OCI-LY3 (cell line): Measurements from ENCODE around the gene LPP.
A peak's percentile ranks its signal among the peaks of the same experiment; 100 is the strongest.

ENCODE experiments used
- H2AFZ ChIP-seq: fragments of 200-600, 300-600 bp; shearing (Covaris generic); 2 replicates; pipeline ENCODE4 v1.6.0; 2014; ENCODE audit warnings: antibody characterized with exemption, low read depth, low read length
- H3K27ac ChIP-seq: fragments of 200-600, 300-600 bp; sonication (generic); 2 replicates; pipeline ENCODE4 v1.5.1; 2014; ENCODE audit warnings: mild to moderate bottlenecking, low read length, moderate library complexity, mixed read lengths
- H3K27me3 ChIP-seq: fragments of 200-600, 300-600 bp; sonication (generic); 2 replicates; pipeline ENCODE4 v1.6.1; 2014; ENCODE audit warnings: low read depth, low read length, mixed read lengths
- H3K36me3 ChIP-seq: fragments of 200-600, 300-600 bp; sonication (generic); replicated peaks from 2 replicates; pipeline ENCODE3; 2014; ENCODE audit warnings: low read depth, low read length, mixed read lengths
- H3K4me1 ChIP-seq: fragments of 300-600, 200-600 bp; sonication (generic); 2 replicates; pipeline ENCODE4 v1.6.1; 2014; ENCODE audit warnings: low read length, mixed read lengths
- H3K4me2 ChIP-seq: fragments of 200-600, 300-600 bp; sonication (generic); 2 replicates; pipeline ENCODE4 v1.6.1; 2014; ENCODE audit warnings: low read length, mixed read lengths
- H3K4me3 ChIP-seq: fragments of 300-600, 200-600 bp; sonication (generic); 2 replicates; pipeline ENCODE4 v1.5.1; 2014; ENCODE audit warnings: antibody characterized with exemption, mild to moderate bottlenecking, low read length, moderate library complexity
- H3K79me2 ChIP-seq: fragments of 300-600, 200-600 bp; shearing (Covaris generic); 2 replicates; pipeline ENCODE4 v1.6.1; 2014; ENCODE audit warnings: mild to moderate bottlenecking, low read length, mixed read lengths
- H3K9ac ChIP-seq: fragments of 300-600, 200-600 bp; shearing (Covaris generic); 2 replicates; pipeline ENCODE4 v1.6.0; 2014; ENCODE audit warnings: mild to moderate bottlenecking, low read length, moderate library complexity
- H3K9me3 ChIP-seq: fragments of 200-600, 300-600 bp; shearing (Covaris generic); 2 replicates; pipeline ENCODE4 v1.6.1; 2014; ENCODE audit warnings: low read length, mixed read lengths; ENCODE audit not compliant: insufficient read depth
- H4K20me1 ChIP-seq: fragments of 200-600, 300-600 bp; sonication (generic); 2 replicates; pipeline ENCODE4 v1.6.1; 2016; ENCODE audit warnings: low read length, mixed read lengths; ENCODE audit not compliant: insufficient read depth
- CTCF ChIP-seq: fragments of 200-600, 300-600 bp; sonication (generic); IDR thresholded peaks from 2 replicates; pipeline ENCODE4 v1.5.1; 2014; ENCODE audit warnings: antibody characterized with exemption, low read length, low read depth
- EZH2phosphoT487 ChIP-seq: fragments of 200-600 bp; shearing (Covaris generic); IDR thresholded peaks from 2 replicates; pipeline ENCODE4 v1.6.1; 2018; ENCODE audit warnings: antibody characterized with exemption, mixed run types, low read depth

LPP gene

DNA sequence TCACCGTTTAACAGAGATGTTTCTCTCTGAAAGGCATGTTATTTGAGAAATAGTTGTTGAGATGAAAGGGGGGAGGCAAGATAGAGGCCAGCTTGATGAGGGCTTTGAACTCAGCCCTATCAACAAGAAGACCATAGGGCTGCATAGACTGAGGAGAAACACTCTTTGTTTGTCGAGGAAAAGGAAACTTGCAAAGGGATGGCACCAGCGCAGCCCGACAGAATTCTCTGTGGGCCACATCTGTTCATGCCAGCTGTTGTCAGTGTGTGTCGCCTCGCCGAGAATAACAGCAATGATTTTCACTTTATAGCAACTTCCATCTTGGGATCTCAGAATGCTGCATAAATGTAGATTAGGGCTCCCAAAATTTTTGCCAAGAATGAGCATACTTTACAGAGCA lies 539.5 kb downstream of the LPP start:
- H3K4me3 ChIP-seq: peak overlapping the region; percentile 7; the same call in 1 of the 2 replicates
- H3K27ac ChIP-seq: peak overlapping the region; percentile 99
- TF ChIP-seq EZH2phosphoT487 (no peak), CTCF (no peak)
- H3K4me1 ChIP-seq: peaks cover 97% of the 10 kb centered on the region
- peaks cover 25% of the 10 kb centered on the region for H3K79me2 ChIP-seq
- no peaks in the 10 kb centered on the region for H3K36me3 ChIP-seq
- no peaks in the 10 kb centered on the region for H3K9me3 ChIP-seq
- H3K9ac ChIP-seq: peak overlapping the region; percentile 72
- H3K27me3 ChIP-seq: no peaks in the 10 kb centered on the region
- no peak overlapping the region for H2AFZ ChIP-seq
- peak overlapping the region; percentile 52 for H3K4me2 ChIP-seq
- no peaks in the 10 kb centered on the region for H4K20me1 ChIP-seq

- Histone ChIP-seq H3K27me3 (no peaks in the 10 kb centered on the region), H3K4me2 (peak overlapping the region; percentile 55), H2AFZ (no peak overlapping the region; the same call in 1 of the 2 replicates), H3K4me1 (peaks cover 97% of the 10 kb centered on the region), H3K4me3 (no peak overlapping the region), H3K9ac (peak overlapping the region; percentile 89), H3K27ac (peak overlapping the region; percentile 99), H3K9me3 (no peaks in the 10 kb centered on the region), H3K36me3 (no peaks in the 10 kb centered on the region), H3K79me2 (peaks cover 25% of the 10 kb centered on the region), H4K20me1 (no peaks in the 10 kb centered on the region)
- TF ChIP-seq CTCF: no peak
These were observed 541.3 kb downstream of the LPP start for GRCh38 chr3:188695241-188695640.

GRCh38 chr3:188697127-188697526 lies 543.2 kb downstream of the LPP start:
- H3K36me3 ChIP-seq: no peaks in the 10 kb centered on the region
- H3K9ac ChIP-seq: peak overlapping the region; percentile 90
- peak; percentile 70; the same call in 1 of the 2 replicates for TF ChIP-seq EZH2phosphoT487
- no peak for TF ChIP-seq CTCF
- peak overlapping the region; percentile 69 for H3K4me2 ChIP-seq
- peaks cover 94% of the 10 kb centered on the region for H3K4me1 ChIP-seq
- peaks cover 21% of the 10 kb centered on the region for H3K79me2 ChIP-seq
- no peak overlapping the region for H2AFZ ChIP-seq
- H3K27ac ChIP-seq: peak overlapping the region; percentile 99
- H3K9me3 ChIP-seq: no peaks in the 10 kb centered on the region
- no peaks in the 10 kb centered on the region for H4K20me1 ChIP-seq
- no peak overlapping the region for H3K4me3 ChIP-seq
- no peaks in the 10 kb centered on the region for H3K27me3 ChIP-seq

GRCh38 chr3:188698436-188698835 lies 544.5 kb downstream of the LPP start:
- Histone ChIP-seq H3K4me2 (peak overlapping the region; percentile 69), H3K27ac (peak overlapping the region; percentile 99), H3K9me3 (no peaks in the 10 kb centered on the region), H3K4me3 (no peak overlapping the region), H3K9ac (peak overlapping the region; percentile 90), H3K27me3 (no peaks in the 10 kb centered on the region), H3K36me3 (no peaks in the 10 kb centered on the region), H3K4me1 (peaks cover 94% of the 10 kb centered on the region), H3K79me2 (peaks cover 16% of the 10 kb centered on the region), H4K20me1 (no peaks in the 10 kb centered on the region), H2AFZ (no peak overlapping the region)
- TF ChIP-seq EZH2phosphoT487 (no peak), CTCF (no peak)
